K562 (cell line): ENCODE data around the gene CSH1. TPM values are rescaled to one million over a fixed set of nuclear protein-coding genes. Genes with fewer than 3 reads are reported as not detected.

Experiments
- polyA plus RNA-seq, 8 experiments: library from polyadenylated mRNA; depleted of rRNA in 4 of 8; stranded (reverse) in 5 of 8; unstranded in 3 of 8; fragments of >200 nt; fragmentation: Nextera tagmentation in 2 of 8; fragmentation: Illumina TruSeq in 1 of 8; extraction: Ambion mirVana in 2 of 8; extraction: Trizol in 1 of 8; gene quantifications; 2 replicates each; pipeline versions ENCODE4 v1.2.1 to v1.2.3, GENCODE V29; 2011 to 2014; ENCODE audit warnings: inconsistent platforms in 1 of 8, missing spikeins in 1 of 8
- total RNA-seq, 7 experiments: library from RNA; depleted of rRNA in 6 of 7; stranded (reverse); fragments of >200 nt in 6 of 7; fragmentation: Illumina TruSeq in 2 of 7; extraction: Trizol in 2 of 7; gene quantifications; 2 replicates each; pipeline versions ENCODE4 v1.2.1 to v1.2.3, GENCODE V29; 2011 to 2021; ENCODE audit warnings: low replicate concordance in 1 of 7
- TF ChIP-seq, protein P1 (sequence below): fragments of 450-650 bp; IDR thresholded peaks from 2 replicates; pipeline ENCODE4 v1.6.1; 2016; ENCODE audit warnings: mild to moderate bottlenecking, moderate library complexity

The CSH1 gene
- total and polyA plus RNA-seq, 9 of the 15 experiments (the other 6 are each of a cell fraction or from before 2014, with no cell fraction given), result not detected

DNA sequence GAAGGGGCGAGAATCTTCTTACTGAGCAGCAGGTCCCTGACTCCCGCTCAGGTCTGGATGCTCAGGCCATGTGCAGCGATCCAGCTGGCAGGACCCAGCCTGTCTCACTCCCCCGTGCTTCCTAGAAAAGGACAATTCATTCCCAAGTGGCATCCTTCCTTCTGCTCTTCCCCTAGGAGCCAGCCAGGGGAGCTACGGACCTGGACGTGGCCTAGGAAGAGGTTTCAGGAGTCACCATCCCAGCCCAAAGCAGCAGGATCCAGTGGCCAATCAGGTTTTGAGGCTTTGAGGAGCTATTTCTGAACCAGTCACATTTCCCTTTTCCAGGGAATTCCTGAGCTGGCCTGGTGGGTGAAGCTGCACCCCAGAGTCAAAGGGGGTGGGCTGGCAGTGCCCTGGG is 43.5 kb upstream of the CSH1 start (continued):
- TF ChIP-seq, protein P1, sequence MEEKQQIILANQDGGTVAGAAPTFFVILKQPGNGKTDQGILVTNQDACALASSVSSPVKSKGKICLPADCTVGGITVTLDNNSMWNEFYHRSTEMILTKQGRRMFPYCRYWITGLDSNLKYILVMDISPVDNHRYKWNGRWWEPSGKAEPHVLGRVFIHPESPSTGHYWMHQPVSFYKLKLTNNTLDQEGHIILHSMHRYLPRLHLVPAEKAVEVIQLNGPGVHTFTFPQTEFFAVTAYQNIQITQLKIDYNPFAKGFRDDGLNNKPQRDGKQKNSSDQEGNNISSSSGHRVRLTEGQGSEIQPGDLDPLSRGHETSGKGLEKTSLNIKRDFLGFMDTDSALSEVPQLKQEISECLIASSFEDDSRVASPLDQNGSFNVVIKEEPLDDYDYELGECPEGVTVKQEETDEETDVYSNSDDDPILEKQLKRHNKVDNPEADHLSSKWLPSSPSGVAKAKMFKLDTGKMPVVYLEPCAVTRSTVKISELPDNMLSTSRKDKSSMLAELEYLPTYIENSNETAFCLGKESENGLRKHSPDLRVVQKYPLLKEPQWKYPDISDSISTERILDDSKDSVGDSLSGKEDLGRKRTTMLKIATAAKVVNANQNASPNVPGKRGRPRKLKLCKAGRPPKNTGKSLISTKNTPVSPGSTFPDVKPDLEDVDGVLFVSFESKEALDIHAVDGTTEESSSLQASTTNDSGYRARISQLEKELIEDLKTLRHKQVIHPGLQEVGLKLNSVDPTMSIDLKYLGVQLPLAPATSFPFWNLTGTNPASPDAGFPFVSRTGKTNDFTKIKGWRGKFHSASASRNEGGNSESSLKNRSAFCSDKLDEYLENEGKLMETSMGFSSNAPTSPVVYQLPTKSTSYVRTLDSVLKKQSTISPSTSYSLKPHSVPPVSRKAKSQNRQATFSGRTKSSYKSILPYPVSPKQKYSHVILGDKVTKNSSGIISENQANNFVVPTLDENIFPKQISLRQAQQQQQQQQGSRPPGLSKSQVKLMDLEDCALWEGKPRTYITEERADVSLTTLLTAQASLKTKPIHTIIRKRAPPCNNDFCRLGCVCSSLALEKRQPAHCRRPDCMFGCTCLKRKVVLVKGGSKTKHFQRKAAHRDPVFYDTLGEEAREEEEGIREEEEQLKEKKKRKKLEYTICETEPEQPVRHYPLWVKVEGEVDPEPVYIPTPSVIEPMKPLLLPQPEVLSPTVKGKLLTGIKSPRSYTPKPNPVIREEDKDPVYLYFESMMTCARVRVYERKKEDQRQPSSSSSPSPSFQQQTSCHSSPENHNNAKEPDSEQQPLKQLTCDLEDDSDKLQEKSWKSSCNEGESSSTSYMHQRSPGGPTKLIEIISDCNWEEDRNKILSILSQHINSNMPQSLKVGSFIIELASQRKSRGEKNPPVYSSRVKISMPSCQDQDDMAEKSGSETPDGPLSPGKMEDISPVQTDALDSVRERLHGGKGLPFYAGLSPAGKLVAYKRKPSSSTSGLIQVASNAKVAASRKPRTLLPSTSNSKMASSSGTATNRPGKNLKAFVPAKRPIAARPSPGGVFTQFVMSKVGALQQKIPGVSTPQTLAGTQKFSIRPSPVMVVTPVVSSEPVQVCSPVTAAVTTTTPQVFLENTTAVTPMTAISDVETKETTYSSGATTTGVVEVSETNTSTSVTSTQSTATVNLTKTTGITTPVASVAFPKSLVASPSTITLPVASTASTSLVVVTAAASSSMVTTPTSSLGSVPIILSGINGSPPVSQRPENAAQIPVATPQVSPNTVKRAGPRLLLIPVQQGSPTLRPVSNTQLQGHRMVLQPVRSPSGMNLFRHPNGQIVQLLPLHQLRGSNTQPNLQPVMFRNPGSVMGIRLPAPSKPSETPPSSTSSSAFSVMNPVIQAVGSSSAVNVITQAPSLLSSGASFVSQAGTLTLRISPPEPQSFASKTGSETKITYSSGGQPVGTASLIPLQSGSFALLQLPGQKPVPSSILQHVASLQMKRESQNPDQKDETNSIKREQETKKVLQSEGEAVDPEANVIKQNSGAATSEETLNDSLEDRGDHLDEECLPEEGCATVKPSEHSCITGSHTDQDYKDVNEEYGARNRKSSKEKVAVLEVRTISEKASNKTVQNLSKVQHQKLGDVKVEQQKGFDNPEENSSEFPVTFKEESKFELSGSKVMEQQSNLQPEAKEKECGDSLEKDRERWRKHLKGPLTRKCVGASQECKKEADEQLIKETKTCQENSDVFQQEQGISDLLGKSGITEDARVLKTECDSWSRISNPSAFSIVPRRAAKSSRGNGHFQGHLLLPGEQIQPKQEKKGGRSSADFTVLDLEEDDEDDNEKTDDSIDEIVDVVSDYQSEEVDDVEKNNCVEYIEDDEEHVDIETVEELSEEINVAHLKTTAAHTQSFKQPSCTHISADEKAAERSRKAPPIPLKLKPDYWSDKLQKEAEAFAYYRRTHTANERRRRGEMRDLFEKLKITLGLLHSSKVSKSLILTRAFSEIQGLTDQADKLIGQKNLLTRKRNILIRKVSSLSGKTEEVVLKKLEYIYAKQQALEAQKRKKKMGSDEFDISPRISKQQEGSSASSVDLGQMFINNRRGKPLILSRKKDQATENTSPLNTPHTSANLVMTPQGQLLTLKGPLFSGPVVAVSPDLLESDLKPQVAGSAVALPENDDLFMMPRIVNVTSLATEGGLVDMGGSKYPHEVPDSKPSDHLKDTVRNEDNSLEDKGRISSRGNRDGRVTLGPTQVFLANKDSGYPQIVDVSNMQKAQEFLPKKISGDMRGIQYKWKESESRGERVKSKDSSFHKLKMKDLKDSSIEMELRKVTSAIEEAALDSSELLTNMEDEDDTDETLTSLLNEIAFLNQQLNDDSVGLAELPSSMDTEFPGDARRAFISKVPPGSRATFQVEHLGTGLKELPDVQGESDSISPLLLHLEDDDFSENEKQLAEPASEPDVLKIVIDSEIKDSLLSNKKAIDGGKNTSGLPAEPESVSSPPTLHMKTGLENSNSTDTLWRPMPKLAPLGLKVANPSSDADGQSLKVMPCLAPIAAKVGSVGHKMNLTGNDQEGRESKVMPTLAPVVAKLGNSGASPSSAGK, result no peak
